Tibial nerve (tissue), 4 donors: ENCODE data around the gene SDE2.

Source experiments
- CTCF ChIP-seq, 5 experiments: fragments of 200-600 bp in 3 of 5; fragments of 450-650 bp in 2 of 5; sonication (generic) in 3 of 5; IDR thresholded peaks; one replicate each; pipeline ENCODE4 v1.5.1; 2016 to 2019; ENCODE audit warnings: antibody characterized with exemption in 5 of 5, mild to moderate bottlenecking in 3 of 5, moderate library complexity in 2 of 5
- EP300 ChIP-seq, 2 donors: sonication (generic); formaldehyde crosslinking; IDR thresholded peaks; one replicate each; pipeline ENCODE4 v1.6.1; 2017; ENCODE audit warnings: antibody characterized with exemption in 2 of 2, mild to moderate bottlenecking in 1 of 2
- POLR2A ChIP-seq, 2 donors: fragments of 450-650 bp; IDR thresholded peaks; one replicate each; pipeline ENCODE4 v1.6.1; 2017; ENCODE audit warnings: antibody characterized with exemption in 2 of 2, mild to moderate bottlenecking in 2 of 2, moderate library complexity in 2 of 2

- TF ChIP-seq POLR2A (IDR thresholded peaks at IDR 0.05) = no peak
- no peak for TF ChIP-seq CTCF (IDR thresholded peaks at IDR 0.05)
- TF ChIP-seq EP300 (IDR thresholded peaks at IDR 0.05) = no peak
Measured at GRCh38 chr1:226047495-226047894, 48.4 kb upstream of the SDE2 start.
